ENCODE data around the gene ZDHHC24.

DNA sequence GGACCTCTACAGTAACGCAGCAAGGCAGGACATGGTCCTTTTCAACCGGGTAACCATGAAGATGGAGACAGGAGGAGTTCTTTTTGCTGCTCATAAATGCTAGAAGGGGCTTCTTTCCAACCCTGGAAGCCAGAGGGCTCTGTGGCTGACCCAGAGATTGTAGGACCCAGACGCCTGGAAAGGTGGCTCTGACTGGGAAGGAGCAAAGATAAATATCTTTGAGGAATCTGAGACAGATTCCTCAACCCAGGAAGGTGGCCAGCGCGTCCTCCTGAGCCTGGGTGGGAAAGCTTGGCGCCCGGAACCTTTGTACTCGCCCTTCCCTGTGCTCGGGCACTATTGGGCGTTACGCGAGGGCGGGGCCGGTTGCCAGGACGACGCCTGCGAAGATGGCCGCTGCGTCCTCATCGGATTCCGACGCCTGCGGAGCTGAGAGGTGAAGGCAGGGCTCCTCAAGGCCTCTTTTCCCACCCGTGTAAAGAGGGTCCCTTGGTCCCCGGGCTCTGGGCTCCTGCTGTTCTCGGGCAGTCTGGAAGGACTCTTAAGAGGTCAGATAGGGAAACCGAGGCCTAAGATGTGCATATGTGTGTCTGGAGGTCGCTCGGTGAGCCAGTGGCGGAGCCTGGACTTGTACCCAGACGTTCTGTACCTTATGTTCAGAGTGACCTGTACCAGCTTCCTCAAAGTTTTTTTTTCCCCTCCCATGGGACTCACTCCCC is 35.4 kb downstream of the ZDHHC24 start, which contains the start of gene BBS1:
- TF ChIP-seq, protein P1, sequence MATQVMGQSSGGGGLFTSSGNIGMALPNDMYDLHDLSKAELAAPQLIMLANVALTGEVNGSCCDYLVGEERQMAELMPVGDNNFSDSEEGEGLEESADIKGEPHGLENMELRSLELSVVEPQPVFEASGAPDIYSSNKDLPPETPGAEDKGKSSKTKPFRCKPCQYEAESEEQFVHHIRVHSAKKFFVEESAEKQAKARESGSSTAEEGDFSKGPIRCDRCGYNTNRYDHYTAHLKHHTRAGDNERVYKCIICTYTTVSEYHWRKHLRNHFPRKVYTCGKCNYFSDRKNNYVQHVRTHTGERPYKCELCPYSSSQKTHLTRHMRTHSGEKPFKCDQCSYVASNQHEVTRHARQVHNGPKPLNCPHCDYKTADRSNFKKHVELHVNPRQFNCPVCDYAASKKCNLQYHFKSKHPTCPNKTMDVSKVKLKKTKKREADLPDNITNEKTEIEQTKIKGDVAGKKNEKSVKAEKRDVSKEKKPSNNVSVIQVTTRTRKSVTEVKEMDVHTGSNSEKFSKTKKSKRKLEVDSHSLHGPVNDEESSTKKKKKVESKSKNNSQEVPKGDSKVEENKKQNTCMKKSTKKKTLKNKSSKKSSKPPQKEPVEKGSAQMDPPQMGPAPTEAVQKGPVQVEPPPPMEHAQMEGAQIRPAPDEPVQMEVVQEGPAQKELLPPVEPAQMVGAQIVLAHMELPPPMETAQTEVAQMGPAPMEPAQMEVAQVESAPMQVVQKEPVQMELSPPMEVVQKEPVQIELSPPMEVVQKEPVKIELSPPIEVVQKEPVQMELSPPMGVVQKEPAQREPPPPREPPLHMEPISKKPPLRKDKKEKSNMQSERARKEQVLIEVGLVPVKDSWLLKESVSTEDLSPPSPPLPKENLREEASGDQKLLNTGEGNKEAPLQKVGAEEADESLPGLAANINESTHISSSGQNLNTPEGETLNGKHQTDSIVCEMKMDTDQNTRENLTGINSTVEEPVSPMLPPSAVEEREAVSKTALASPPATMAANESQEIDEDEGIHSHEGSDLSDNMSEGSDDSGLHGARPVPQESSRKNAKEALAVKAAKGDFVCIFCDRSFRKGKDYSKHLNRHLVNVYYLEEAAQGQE (IDR thresholded peaks at IDR 0.05; ENCODE audit: borderline replicate concordance): peak; percentile 84
- TF ChIP-seq, protein P2, sequence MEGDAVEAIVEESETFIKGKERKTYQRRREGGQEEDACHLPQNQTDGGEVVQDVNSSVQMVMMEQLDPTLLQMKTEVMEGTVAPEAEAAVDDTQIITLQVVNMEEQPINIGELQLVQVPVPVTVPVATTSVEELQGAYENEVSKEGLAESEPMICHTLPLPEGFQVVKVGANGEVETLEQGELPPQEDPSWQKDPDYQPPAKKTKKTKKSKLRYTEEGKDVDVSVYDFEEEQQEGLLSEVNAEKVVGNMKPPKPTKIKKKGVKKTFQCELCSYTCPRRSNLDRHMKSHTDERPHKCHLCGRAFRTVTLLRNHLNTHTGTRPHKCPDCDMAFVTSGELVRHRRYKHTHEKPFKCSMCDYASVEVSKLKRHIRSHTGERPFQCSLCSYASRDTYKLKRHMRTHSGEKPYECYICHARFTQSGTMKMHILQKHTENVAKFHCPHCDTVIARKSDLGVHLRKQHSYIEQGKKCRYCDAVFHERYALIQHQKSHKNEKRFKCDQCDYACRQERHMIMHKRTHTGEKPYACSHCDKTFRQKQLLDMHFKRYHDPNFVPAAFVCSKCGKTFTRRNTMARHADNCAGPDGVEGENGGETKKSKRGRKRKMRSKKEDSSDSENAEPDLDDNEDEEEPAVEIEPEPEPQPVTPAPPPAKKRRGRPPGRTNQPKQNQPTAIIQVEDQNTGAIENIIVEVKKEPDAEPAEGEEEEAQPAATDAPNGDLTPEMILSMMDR (IDR thresholded peaks at IDR 0.05; ENCODE audit: poor library complexity, severe bottlenecking): peak; percentile 59
- TF ChIP-seq MXI1 (conservative IDR thresholded peaks at IDR 0.05; ENCODE audit: poor library complexity, severe bottlenecking) (peak; percentile 86), POLR2AphosphoS5 (IDR thresholded peaks at IDR 0.05) (peak; percentile 96), EP300 (conservative IDR thresholded peaks at IDR 0.05; ENCODE audit: poor library complexity, severe bottlenecking) (peak; percentile 51), RAD21 (conservative IDR thresholded peaks at IDR 0.05) (peak; percentile 54), SMC3 (conservative IDR thresholded peaks at IDR 0.05; ENCODE audit: poor library complexity) (peak; percentile 72)
